NCI-H524 (cell line): Measurements from ENCODE around the gene DLGAP1.
A peak's percentile ranks its signal among the peaks of the same experiment; 100 is the strongest.

Experiments
- DNase-seq, 2 experiments: peaks; one replicate each; lab custom pipeline; 2025; lab: John Stamatoyannopoulos, UW

Gene DLGAP1

DNA sequence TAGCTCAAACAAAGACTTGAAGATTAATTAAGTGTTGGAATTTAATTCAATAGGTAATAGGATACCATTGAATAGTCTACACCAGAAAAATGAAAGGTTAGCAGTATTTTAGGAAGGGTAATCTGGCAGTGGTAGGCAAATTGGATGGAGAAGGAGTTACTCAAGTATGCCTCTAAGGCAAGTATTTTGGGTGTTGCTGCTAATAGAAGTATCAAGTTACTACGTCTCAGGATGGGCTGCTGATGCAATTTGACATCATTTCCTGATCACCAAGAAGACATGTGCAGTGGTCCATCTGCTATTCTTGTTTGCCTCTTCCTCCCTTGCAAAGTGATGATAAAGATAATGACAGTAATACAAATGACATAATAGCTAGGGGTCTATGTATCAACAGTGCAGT, 519.8 kb downstream of the DLGAP1 start:
- peak in 1 of 2 experiments; percentile 20 for DNase-seq

DNA sequence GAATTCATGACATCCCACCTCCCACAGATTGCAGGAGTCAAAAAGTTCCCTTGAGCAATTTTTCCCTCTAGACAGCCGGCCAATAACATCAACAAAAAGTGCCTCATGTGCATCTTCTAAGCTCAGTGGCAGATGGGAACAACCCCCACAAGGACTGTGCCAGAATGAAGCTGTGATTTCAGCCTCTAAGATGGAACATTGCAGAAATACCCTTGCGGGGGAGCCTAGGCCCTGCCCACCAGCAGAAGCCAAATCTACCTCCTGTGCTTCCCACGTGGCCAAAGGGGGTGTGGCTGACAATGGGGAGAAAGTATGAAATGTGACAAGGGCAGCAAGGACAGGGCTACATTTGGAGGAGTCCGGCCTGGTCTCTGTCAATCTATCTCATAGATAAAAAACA, 522.8 kb downstream of the DLGAP1 start:
- DNase-seq: no peak

DNA sequence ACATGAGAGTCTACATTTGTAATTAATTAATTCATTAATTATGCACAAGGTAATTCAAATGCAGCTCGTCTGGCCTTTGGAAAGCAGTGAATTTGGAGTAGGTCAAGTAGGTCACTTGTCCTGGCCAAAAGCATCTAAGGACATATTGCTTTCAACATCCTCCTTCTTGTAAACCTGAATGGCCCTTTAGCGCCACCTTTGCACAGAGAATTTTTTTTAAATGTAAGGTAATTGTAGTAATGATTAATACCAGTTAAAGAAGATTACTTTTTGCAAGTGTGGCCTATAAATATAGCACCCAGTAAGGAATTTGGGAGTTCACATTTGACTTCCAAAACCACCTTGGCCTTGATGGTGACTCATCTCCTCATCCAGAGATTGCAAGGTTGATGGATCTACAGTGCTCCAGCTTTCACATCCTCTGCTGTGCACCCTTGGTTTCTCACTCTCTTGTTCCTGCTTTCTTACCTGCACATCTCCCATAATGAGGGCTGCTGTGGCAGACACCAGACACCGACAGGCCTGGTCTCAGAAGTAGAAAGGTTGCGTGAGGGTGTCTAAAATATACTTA, 523.5 kb downstream of the DLGAP1 start:
- peak in 1 of 2 experiments; percentile 16 for DNase-seq

DNA sequence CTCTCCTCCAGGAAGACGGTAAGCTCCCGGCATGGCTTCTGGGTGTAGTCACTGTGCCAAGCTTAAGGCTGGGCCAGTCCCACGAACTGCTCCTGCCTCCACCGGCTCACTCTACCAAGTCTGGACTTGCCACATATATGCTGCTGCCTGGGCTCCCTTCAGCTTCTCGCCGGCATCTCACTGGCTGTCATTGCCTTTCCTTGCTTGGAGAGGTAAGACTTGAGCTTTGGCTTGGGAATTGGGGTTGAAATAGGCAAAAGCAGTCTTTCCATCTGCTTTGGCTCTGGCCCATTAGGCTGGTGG, 524.1 kb downstream of the DLGAP1 start:
- no peak for DNase-seq

DNA sequence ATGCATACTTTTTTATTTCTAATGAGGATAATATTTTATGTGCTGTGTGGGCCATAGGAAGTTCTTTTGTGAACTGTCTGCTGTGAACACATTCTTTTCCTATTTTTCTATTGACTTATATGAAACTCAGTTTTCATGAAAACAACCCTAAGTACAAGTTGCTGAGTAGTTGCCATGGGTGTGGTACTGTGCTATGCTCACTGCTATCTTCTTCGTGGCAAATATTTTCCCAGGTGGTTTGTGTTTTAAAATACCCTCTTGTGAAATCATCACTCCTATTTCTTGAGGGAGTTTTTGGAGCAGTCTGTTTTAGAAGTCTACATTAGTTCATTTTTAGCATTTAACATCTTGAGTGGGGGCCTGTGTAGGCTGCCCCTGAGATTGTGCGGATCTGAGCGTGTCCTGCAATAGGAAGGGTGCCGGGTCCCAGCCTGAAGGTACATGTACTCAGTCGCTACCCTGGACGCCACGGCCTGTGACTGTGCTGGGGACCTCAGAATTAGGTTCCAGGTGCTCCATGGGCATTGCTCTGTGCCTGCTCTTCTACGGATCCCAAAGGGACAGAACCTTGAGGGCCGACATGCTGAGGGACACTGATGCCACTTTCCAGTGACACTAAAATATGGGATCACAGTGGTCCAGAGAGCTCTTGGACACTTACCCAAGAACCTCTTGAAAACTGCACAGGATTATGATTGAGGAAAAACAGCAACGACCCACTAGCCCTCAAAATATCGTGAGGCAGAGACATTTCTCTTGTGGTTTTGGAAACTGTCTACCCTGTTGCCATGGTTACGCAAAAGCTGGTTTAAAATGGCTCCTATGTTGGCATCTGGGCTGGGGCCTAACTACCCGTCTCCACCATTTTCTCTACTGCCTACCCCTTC, 524.7 kb downstream of the DLGAP1 start:
- DNase-seq: no peak

DNA sequence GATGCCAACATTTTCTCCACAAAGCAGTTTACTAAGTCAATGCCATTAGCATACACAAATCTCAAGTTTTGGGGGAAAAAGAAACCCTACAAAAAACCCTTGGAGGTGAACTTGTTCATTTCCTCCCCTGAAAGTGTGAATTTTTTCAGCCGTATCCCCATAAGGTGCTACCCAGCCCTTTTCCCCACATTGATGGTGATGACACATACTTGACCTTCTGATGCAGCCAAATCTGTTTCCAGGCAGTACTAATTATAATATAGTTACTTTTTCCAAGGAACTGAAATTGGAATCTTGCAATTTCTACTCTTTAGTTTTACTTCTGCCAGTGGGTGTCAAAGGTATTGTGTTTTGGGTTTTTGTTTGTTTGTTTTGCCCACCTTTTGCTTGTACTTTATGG, 530.7 kb downstream of the DLGAP1 start:
- no peak for DNase-seq

DNA sequence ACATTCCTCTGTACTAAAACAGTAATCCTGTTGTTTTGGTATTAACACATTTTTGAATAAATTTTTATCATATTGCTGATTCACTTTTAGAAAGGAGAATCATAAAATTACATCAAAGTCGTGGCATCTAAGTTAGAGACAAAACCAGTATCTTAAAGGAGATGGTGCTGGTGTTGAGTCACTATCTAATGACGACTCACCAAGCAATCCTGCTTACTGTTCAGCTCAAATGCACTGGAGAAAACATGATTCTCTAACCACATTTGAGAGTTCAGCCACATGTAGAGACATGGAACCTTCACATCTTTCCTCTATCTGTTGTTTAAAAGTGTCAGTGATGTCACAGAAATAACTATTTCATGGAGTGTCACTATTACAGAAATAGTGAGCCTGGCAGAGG, 531.4 kb downstream of the DLGAP1 start:
- DNase-seq: no peak

DNA sequence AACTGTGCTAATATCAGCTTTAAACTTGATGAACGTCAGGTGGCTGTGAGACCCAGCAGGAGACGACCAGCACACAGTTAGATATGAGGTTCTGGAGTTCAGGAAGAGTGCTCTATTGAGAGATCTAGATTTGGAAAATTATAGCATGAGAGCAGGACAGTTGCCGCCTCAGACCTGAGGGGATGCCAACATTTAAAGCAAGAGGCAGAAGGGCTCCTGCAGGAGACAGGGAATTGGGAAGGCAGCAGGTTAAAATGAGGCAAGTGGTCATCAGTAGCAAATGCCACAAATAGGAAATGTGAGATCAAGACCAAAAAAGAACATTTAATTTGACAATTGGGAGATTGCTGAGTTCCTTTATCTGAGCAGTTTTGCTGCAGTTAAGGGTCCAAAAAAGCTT, 533.3 kb downstream of the DLGAP1 start:
- DNase-seq: no peak

DNA sequence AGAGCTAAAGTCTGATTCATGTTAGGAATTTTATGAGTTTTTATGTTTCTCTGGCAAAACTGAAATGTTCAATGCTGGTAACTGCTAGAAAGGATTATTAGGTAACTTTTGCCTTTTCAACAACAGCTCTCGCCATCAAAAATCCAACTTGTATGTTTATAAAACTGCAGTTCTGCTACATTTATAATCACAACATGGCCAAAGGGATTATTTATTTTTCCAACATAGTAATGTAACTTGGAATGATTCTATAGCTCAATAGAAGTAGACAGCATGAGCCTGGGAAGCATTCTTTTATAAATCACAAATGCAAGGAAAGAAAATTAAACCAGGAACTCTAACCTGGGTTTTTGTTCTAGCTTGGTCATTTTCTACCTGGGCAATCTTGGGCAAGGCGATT, 534.3 kb downstream of the DLGAP1 start:
- no peak for DNase-seq

DNA sequence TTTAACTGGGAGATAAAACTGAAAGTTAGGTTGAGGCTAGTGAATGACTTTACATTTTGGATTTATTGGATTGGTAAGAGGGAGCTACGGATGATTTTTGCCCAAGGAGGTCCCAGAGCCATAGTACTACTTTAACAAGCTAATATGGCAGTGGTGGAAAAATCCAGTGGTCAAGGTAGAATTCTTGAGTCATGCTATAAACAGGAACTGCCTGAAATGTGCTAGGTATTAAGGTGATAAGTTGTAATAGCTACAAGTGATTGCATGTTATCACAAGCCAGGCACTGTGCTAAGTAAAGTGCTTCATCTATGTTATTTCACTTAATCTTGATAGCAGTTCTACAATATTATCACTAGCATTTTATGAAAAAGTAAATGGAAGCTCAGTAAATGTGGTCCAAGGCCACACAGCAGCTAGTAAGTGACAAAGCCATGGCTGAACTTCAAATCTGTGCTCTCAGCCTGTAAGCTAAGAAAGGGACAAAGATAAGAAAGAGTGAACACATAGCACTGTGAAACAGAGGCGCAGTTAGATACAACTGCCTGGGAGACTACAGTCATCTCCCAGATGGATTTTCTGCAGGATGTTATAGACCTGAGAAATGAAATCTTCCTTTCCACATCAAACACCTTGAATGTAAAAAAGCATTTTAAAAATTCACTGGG, 535.6 kb downstream of the DLGAP1 start:
- no peak for DNase-seq

DNA sequence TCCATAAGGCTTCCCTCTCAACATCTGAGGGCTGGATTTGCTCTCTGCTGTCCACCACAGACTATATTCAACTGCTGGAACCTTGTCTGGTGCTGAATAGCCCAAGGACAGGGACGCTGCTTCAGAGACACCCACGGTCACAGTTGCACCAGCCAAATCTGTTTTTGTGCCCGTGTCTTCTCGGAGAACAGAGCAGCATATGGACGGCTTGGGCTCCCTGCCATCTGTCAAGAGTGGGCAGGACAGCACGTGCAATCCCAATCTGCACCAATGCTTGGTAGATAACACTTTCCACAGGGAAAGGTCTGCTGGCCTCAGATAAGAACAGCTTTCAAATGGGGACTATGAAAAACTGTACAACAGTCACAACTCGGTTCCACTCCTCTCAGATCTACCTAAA, 539.0 kb downstream of the DLGAP1 start:
- DNase-seq: peak; percentile 70 to 89

DNA sequence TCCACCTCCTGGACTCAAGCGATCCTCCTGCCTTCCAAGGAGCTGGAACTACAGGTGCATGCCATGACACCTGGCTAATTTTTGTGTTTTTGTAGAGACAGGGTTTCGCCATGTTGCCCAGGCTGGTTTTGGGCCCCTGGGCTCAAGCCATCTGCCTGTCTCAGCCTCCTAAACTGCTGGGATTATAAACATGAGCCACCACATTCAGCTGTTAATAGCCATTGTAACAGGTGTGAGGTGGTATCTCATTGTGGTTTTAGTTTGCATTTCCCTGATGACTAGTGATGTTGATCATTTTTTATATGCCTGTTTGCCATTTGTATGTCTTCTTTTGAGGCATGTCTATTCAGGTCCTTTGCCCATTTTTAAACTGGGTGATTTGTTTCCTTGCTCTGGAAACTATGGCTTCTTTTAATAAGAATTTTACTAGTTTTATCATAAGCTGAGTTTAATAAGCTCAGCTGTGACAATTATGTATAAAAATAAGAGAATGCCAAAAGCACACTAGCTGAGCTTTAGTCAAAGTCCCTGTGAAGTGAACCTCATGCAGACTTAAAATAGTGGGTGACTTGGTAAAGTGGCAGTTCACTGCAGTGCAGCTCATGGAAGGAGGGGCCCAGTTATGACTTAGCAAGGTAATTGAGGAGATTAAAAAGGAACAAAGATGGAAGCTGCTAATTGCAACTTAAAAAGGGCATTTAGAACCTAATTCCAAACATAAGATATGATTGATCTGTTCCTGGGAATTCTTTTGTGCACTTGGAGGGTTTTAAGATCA, 540.1 kb downstream of the DLGAP1 start:
- DNase-seq: peak; percentile 63 to 87

DNA sequence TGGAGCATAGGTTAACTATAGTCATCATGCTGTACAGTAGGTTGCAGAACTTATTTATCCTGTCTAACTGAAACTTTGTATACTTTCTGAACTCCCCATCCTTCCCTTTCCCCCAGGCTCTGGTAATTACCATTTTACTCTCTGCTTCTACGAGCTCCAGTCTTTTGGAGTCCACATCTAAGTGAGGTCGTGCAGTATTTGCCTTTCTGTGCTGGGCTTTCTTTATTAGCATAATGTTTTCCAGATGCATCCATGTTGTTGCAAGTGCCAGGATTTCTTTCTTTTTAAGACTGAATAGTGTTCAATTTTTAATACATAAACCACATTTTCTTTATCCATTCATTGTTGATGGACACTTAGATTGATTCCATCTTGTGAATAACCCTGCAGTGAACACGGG, 541.0 kb downstream of the DLGAP1 start:
- no peak for DNase-seq

DNA sequence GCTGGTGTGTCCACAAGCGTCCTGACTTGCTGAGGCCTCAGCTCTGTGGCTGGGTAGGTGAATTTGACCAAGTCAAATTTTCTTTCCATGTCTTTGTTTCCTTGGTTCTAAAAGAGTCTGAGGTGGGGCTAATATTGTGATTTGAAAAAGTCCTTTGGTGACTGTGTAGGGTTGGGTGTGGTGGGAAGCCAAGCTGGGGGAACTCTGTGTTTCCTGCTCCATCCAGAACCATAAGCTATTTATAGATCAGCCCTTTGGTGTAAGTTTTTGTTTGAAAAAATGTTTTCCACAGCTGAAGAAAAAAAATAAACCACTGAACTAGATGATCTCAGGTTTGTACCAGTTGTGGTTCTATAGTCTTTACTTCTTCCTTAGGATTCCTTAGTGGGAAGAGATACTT, 542.4 kb downstream of the DLGAP1 start:
- DNase-seq: no peak

DNA sequence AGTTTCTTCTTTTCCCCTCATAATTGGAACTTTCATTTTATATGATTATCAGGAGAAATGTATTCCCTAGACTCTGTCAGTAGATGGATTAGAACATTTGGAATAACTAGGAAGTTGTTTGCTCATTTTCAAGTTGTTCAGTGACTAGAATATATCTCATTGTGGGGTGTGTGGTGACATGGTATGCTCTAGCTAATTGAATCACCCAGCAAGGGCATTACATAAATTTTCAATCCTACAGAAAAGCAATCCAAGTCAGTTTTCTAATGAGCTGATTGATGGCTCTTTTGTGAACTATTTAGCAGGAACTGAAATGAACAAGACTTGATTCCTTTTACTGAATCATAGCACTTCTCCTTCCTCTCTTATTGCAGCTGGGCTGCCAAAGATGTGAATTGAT, 543.7 kb downstream of the DLGAP1 start:
- DNase-seq: no peak

DNA sequence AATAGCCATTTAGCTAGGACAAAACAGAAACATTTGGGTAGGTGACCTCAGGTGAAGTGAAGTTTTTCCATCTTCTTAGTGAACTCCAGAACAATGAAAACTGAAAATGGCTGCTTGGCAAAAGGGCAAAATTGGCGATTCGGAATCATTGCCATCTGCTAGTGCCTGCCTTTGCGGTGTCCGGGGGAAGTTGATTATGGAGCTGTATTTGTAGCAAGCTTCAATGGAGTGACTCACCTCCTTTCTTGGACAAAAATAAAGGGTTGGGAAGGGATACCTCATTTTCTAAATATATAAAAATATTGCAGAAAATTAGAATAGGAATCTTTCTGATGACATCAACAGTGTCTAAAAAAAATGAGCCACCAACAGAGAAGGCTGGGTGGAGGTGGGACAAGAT, 544.6 kb downstream of the DLGAP1 start:
- no peak for DNase-seq

DNA sequence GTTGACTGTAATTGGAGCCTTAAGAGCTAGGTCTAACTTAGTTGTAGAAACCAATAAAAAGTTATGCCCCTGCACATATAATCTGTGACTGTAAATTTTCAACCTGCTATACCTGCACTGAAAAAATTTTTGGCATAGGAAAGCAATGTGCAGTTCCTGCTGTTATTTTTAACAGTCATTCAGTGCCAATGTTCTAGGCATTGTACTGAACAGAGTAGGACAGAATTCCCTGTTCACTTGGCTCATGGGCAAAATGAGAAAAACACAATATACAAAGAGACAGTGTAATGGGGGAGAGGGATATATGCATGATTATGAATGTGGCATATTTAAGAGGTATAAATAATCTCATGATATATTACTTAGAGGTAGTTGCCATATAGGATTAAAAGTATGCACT, 547.2 kb downstream of the DLGAP1 start:
- DNase-seq: no peak

DNA sequence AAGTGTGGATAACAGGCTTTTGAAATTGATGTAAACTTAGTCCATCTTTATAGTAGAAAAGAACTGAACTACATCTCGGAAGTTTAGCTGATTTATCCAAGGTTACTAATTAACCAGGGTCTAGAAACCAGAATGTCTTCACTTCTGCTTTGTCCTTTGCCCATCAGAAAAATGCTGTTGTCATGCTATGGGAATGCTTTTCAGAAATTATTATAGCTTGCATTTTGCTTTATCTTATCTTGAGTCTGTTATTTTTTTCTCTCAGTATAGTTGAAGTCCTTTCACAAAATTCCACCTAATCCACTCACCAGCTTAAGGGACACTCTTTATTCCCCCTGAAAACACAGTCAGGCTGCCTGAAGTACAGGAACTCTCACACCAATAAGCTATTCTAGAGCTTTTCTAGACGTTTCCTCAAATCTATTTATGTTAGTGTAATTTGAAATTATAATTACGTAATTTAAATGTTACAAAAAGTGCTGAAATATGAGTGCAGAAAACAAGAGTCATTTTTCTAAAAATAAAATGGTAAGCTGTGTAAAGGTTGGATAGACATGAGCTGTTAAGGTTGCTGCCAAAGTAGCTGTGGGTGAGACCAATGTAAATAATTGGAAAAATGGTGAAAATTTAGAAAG, 548.9 kb downstream of the DLGAP1 start:
- DNase-seq: no peak

DNA sequence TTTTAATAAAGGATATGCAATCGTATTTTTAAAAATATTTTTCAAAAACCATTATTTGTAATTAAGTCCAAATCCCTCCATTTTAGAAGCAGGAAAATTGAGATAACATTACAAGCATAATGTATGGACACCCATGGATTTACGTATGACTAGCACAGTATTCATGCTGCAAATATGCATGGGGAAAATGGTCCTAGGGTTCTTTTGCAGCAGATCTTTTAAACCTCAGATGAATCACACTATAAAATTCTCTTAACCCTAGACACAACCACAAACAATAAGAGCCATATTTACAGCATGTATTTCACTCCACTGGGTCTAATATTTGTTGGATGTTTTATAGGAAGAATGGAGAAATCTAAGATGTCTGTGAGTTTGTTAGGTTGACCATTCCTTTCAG, 551.8 kb downstream of the DLGAP1 start:
- DNase-seq: no peak

DNA sequence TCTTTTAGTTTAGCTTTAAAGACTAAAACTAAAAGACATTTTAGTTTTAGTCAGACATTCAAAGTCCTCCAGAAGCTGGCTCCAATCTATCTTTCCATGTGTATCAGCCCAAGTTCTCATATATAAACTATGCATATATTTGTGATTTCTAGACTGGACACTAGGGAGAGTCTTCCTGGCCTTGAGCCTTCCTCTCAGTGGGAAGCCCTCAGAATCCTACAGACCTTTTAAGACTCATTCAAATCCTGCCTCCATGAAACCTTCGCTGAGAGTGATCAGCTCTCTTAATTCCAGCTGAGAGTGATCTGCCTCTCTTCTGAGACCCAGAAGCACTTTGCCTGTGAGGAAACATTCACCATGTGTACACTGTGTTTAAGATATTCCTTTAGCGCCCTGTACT, 552.4 kb downstream of the DLGAP1 start:
- no peak for DNase-seq

DNA sequence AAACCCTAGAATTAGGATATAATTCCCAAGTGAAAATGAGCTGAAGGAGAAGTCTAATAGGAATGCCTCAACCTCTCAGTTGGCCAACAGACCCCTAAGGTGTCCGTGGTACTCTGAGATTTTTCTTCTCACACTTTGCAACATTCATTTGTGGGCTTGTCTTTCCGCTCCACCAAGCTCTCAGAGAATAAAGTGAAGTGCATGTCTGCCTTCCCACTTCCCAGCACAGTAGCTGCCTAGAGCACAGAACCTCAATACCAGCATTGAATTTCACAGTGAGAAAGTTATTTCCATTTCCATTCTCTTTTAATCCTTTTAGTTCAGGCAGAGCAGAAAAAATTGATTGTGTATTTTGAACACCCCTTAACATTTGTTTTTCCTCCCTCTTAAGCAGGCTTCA, 553.3 kb downstream of the DLGAP1 start:
- DNase-seq: no peak

DNA sequence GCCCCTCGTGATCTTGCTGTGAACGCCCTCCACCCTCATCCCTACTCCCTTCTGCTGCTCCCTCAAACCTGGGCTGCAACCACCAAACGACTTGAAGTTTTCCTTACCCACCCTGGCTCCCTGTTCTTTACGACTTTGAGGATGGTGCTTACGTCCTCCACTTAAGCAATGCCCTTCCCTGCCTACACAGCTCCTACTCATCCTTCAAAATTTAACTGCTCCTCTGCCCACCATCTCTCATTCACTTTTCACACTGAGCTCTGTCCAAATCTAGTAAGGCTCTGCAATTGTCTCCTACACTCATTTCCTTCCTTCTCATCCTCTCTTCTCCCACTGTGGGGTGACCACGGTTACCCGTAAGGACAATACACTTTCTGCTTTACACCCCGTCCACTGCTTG, 554.1 kb downstream of the DLGAP1 start:
- no peak for DNase-seq
